CD4-positive, alpha-beta T cell (primary cell): ENCODE data around the gene EPG5. TPM values are rescaled to one million over a fixed set of nuclear protein-coding genes. Genes with fewer than 3 reads are reported as not detected.

Source experiments
- ATAC-seq: fragments of 200-7000 bp; cut with Tn5 transposase; one replicate; pipeline ENCODE4 v1.10.0; 2022; ENCODE audit warnings: mild to moderate bottlenecking; ENCODE audit not compliant: poor library complexity
- CTCF ChIA-PET: fragments of 350-600 bp; sonication (Branson Sonifier 250); formaldehyde crosslinking; loops from one replicate; lab custom pipeline; 2021; ENCODE audit warnings: antibody characterized with exemption, inconsistent platforms; lab: Charles Lee
- POLR2A ChIA-PET: fragments of 350-600 bp; sonication (Branson Sonifier 250); formaldehyde crosslinking; loops from one replicate; lab custom pipeline; 2021; ENCODE audit warnings: antibody characterized with exemption, inconsistent platforms; lab: Charles Lee
- DNase-seq, 14 experiments: peaks; one replicate each; pipeline ENCODE4 v3.0.0-alpha.2; 2013 to 2020; ENCODE audit warnings: mixed read lengths in 2 of 14
- H3K27ac ChIP-seq, 2 donors: one replicate each; pipeline versions ENCODE4 v1.5.1 to v1.7.0; 2013; ENCODE audit warnings: low read length in 2 of 2, low read depth in 1 of 2, mild to moderate bottlenecking in 1 of 2
- H3K27me3 ChIP-seq, 2 experiments: 1 replicate in 1 of 2; 2 replicates in 1 of 2; pipeline versions ENCODE4 v1.6.1 to v1.7.0; 2013; ENCODE audit warnings: low read length in 2 of 2, control low read depth in 1 of 2, mild to moderate bottlenecking in 1 of 2, moderate library complexity in 1 of 2; ENCODE audit not compliant: insufficient read depth in 2 of 2, control insufficient read depth in 1 of 2
- H3K36me3 ChIP-seq: one replicate; pipeline ENCODE4 v1.6.1; 2013; ENCODE audit warnings: low read length, control low read depth; ENCODE audit not compliant: insufficient read depth
- H3K4me1 ChIP-seq: one replicate; pipeline ENCODE4 v1.6.1; 2013; ENCODE audit warnings: low read length, control low read depth; ENCODE audit not compliant: insufficient read depth
- H3K4me3 ChIP-seq: one replicate; pipeline ENCODE4 v1.5.1; 2013; ENCODE audit warnings: mild to moderate bottlenecking, low read length, moderate library complexity
- H3K9me3 ChIP-seq, 2 experiments: 1 replicate in 1 of 2; 2 replicates in 1 of 2; pipeline versions ENCODE4 v1.6.1 to v1.7.0; 2013; ENCODE audit warnings: low read length in 2 of 2, mild to moderate bottlenecking in 2 of 2, control low read depth in 1 of 2, moderate library complexity in 1 of 2; ENCODE audit not compliant: control insufficient read depth in 1 of 2, insufficient read depth in 1 of 2
- H3K27ac Mint-ChIP-seq: one replicate; pipeline ENCODE4 v1.8.0; 2020; ENCODE audit warnings: mixed read lengths
- H3K27me3 Mint-ChIP-seq: one replicate; pipeline ENCODE4 v1.8.0; 2021; ENCODE audit warnings: mixed read lengths
- H3K36me3 Mint-ChIP-seq: one replicate; pipeline ENCODE4 v1.8.0; 2021; ENCODE audit warnings: low read depth, mixed read lengths
- H3K4me1 Mint-ChIP-seq: one replicate; pipeline ENCODE4 v1.8.0; 2021; ENCODE audit warnings: low read depth, mixed read lengths
- H3K4me3 Mint-ChIP-seq: one replicate; pipeline ENCODE4 v1.8.0; 2020; ENCODE audit warnings: mild to moderate bottlenecking, mixed read lengths
- H3K9me3 Mint-ChIP-seq: one replicate; pipeline ENCODE4 v1.8.0; 2020; ENCODE audit warnings: mixed read lengths
- intact Hi-C, 2 experiments: fragments of 100-400 bp; cut with DNase I in 1 of 2; cut with micrococcal nuclease in 1 of 2; formaldehyde crosslinking; loops; one replicate each; pipeline versions ENCODE4 v1.15.1 to v1.9.0; 2023 to 2025; cut with DNase I, micrococcal nuclease
- total RNA-seq, 174 experiments: library from RNA in 2 of 174; stranded (reverse) in 2 of 174; gene quantifications; one replicate each; pipeline ENCODE4 v1.2.3 and lab custom pipeline; 2021 to 2026
- TF ChIP-seq, protein P1 (sequence below): fragments of 200-600 bp; IDR thresholded peaks from one replicate; pipeline ENCODE4 v1.8.0; 2022; ENCODE audit warnings: antibody characterized with exemption, mild to moderate bottlenecking

The EPG5 gene
- total RNA-seq, 2 experiments from 2014 or later, result 25.3 to 26.9 TPM

DNA sequence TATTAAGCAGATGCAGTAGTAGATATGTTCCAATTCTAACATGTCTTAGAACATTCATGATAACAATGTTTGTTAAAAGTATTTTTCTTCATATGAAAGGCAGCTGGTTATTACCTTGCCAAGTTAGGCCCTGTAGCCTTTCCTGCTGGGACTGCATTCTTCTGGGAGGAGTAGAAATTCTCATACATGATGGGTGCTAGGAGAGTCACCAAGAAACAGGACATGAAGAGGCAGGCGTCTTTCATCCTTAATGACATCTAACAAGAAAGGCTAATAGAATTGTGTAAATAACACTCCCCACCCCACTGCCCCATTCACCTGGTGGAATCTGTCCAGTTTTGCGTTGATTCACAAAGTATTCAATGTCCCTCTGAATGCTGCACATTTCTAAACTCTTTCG lies 24.7 kb upstream of the EPG5 start:
- DNase-seq (no peak), ATAC-seq (no peak)
- no peaks in the 10 kb centered on the region for H3K27me3 ChIP-seq
- no peak overlapping the region for H3K27ac ChIP-seq
- TF ChIP-seq, protein P1, sequence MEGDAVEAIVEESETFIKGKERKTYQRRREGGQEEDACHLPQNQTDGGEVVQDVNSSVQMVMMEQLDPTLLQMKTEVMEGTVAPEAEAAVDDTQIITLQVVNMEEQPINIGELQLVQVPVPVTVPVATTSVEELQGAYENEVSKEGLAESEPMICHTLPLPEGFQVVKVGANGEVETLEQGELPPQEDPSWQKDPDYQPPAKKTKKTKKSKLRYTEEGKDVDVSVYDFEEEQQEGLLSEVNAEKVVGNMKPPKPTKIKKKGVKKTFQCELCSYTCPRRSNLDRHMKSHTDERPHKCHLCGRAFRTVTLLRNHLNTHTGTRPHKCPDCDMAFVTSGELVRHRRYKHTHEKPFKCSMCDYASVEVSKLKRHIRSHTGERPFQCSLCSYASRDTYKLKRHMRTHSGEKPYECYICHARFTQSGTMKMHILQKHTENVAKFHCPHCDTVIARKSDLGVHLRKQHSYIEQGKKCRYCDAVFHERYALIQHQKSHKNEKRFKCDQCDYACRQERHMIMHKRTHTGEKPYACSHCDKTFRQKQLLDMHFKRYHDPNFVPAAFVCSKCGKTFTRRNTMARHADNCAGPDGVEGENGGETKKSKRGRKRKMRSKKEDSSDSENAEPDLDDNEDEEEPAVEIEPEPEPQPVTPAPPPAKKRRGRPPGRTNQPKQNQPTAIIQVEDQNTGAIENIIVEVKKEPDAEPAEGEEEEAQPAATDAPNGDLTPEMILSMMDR, result no peak
- Mint-ChIP-seq H3K27me3 (no peaks in the 10 kb centered on the region), H3K4me1 (peaks cover 11% of the 10 kb centered on the region), H3K9me3 (no peaks in the 10 kb centered on the region), H3K36me3 (peaks cover 44% of the 10 kb centered on the region), H3K27ac (no peak overlapping the region), H3K4me3 (no peak overlapping the region)
- peaks cover 6% of the 10 kb centered on the region for H3K4me1 ChIP-seq
- ChIA-PET POLR2A (no interaction called here), CTCF (no interaction called here)
- H3K4me3 ChIP-seq, result no peak overlapping the region
- intact Hi-C loops, result no loop called here
- peaks cover 3% of the 10 kb centered on the region for H3K36me3 ChIP-seq
- H3K9me3 ChIP-seq, result no peaks in the 10 kb centered on the region

DNA sequence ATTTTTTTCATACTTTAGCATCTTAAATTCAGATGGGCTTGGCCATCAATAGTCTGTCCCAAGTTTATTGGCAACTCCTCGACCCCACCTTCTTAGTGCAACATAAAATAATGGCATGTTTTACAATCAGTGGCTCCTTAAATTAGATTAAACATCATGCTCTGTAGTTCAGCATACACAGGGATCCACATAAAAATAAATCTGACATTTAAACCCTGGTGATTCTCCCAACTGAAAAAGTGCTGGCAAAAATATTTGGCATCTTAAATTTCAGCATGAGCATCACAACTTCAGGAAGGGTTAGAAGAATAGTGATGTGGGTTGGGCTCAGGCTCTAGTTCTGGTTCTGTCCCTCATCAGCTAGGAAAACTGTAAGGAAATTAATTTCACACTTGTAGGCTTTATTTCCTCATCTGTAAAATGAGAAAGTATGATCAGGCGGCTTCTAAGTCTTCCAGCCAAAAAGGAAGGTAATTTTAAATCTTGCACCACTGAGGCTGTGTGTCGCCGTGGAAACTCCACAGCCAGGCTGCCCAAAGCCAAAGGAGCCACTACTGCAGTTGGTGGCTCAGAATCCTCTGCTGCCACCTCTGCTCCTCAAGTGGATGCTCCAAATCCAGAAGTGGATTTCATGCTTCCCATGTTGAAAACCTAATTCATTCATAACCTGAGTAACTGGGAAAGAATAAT lies 17.6 kb upstream of the EPG5 start:
- H3K9me3 Mint-ChIP-seq, result no peaks in the 10 kb centered on the region
- H3K27me3 Mint-ChIP-seq, result no peaks in the 10 kb centered on the region
- no peaks in the 10 kb centered on the region for H3K4me1 Mint-ChIP-seq
- CTCF ChIA-PET, result interaction anchor here (1.0 kb wide), 1 partner anchor 10 kb away, joined by 3 read pairs; no protein-coding TSS in a partner anchor
- Histone ChIP-seq H3K9me3 (no peaks in the 10 kb centered on the region), H3K27ac (no peak overlapping the region), H3K27me3 (no peaks in the 10 kb centered on the region), H3K4me3 (no peak overlapping the region), H3K36me3 (peaks cover under 1% of the 10 kb centered on the region), H3K4me1 (no peaks in the 10 kb centered on the region)
- POLR2A ChIA-PET, result no interaction called here
- DNase-seq (no peak), ATAC-seq (no peak)
- no peak overlapping the region for H3K4me3 Mint-ChIP-seq
- intact Hi-C loops, result no loop called here
- no peak overlapping the region for H3K27ac Mint-ChIP-seq
- TF ChIP-seq, protein P1, result no peak
- peaks cover 22% of the 10 kb centered on the region for H3K36me3 Mint-ChIP-seq

DNA sequence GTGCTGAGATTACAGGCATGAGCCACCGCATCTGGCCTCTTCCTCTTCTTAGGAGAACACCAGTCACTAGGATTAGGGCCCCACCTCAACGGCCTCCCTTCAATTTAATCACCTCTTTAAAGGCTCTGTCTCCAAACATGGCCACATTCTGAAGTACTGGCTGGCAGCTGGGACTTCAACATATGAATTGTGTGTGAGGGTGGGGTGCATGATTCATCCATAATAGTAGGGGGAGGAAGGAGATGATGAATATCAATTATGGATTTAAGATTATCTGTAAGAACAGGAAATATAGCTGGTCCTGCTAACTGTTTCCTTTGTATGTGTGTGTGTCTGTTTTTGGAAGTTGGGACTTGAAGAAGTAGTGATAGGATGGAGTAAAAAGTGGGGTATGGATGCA lies 14.7 kb upstream of the EPG5 start:
- CTCF ChIA-PET, result no interaction called here
- no peaks in the 10 kb centered on the region for H3K27me3 ChIP-seq
- TF ChIP-seq, protein P1, result no peak
- no peaks in the 10 kb centered on the region for H3K4me1 ChIP-seq
- no peaks in the 10 kb centered on the region for H3K9me3 ChIP-seq
- POLR2A ChIA-PET, result no interaction called here
- DNase-seq, result no peak
- H3K4me3 ChIP-seq, result no peak overlapping the region
- no peaks in the 10 kb centered on the region for H3K36me3 ChIP-seq
- no peaks in the 10 kb centered on the region for H3K36me3 Mint-ChIP-seq
- no peaks in the 10 kb centered on the region for H3K27me3 Mint-ChIP-seq
- no peak overlapping the region for H3K27ac ChIP-seq
- H3K4me3 Mint-ChIP-seq, result no peak overlapping the region
- H3K4me1 Mint-ChIP-seq, result no peaks in the 10 kb centered on the region
- ATAC-seq, result no peak
- H3K9me3 Mint-ChIP-seq, result no peaks in the 10 kb centered on the region
- intact Hi-C loops, result no loop called here
- no peak overlapping the region for H3K27ac Mint-ChIP-seq
